ENCODE measurements around the gene FBXL7. TPM values are rescaled to one million over a fixed set of nuclear protein-coding genes. Genes with fewer than 3 reads are reported as not detected.

The FBXL7 gene
- total and polyA plus RNA-seq, 2 of the 8 experiments (the other 6 are each of a cell fraction or from before 2014, with no cell fraction given): 17.7 to 17.8 TPM

GRCh38 chr5:15790446-15791018 lies 290.6 kb downstream of the FBXL7 start:
- Histone ChIP-seq H3K79me2 (ENCODE audit: control insufficient read depth in 1 of 2, insufficient read depth in 2 of 2, low read length in 2 of 2) (no peaks in the 10 kb centered on the region), H4K91ac (replicated peaks; ENCODE audit: insufficient read length, low read length) (no peak overlapping the region), H3K27ac (ENCODE audit: low read depth, low read length) (no peak overlapping the region), H3K4ac (replicated peaks; ENCODE audit: insufficient read length, low read depth, low read length) (no peak overlapping the region), H3K4me1 (replicated peaks in 1 of 4; ENCODE audit: control insufficient read depth in 3 of 4, insufficient read depth in 4 of 4, low read length in 3 of 4) (peaks cover 0 to 7% (median 4%) of the 10 kb centered on the region in 4 experiments; a peak in 3 of 7 replicates), H4K5ac (ENCODE audit: insufficient read length, low read depth, low read length) (no peak overlapping the region), H2BK15ac (ENCODE audit: low read length) (no peak overlapping the region), H3K4me3 (ENCODE audit: extremely low read depth in 1 of 4, insufficient read depth in 2 of 4, low read depth in 3 of 4, low read length in 4 of 4) (no peak overlapping the region), H3K56ac (replicated peaks; ENCODE audit: insufficient read length, low read depth, low read length) (no peak overlapping the region), H3K14ac (ENCODE audit: insufficient read length) (no peak overlapping the region), H3K23ac (ENCODE audit: insufficient read length) (no peak overlapping the region), H2BK5ac (ENCODE audit: low read depth, low read length) (no peak overlapping the region), H3K9me3 (ENCODE audit: insufficient read depth in 2 of 2, low read depth in 1 of 2, low read length in 1 of 2) (no peaks in the 10 kb centered on the region), H3K36me3 (ENCODE audit: control insufficient read depth in 2 of 4, insufficient read depth in 4 of 4, low read length in 3 of 4) (no peaks in the 10 kb centered on the region), H3K18ac (ENCODE audit: extremely low read depth, low read length) (no peak overlapping the region; the same call in 1 of the 2 replicates), H2BK12ac (ENCODE audit: low read depth, low read length) (no peak overlapping the region), H4K8ac (ENCODE audit: extremely low read depth, insufficient read depth, low read length) (no peak overlapping the region), H2AK5ac (ENCODE audit: low read depth, low read length) (no peak overlapping the region), H2AFZ (ENCODE audit: low read length) (no peak overlapping the region), H3K4me2 (ENCODE audit: insufficient read depth in 1 of 2, low read depth in 2 of 2, low read length in 2 of 2) (no peak overlapping the region), H3K9ac (replicated peaks in 1 of 4; ENCODE audit: extremely low read depth in 1 of 4, low read depth in 3 of 4, low read length in 3 of 4) (no peak overlapping the region), H2BK120ac (replicated peaks; ENCODE audit: low read depth, low read length) (no peak overlapping the region), H3K27me3 (replicated peaks in 1 of 4; ENCODE audit: control insufficient read depth in 3 of 4, extremely low read depth in 1 of 4, insufficient read depth in 3 of 4, low read length in 3 of 4) (no peaks in the 10 kb centered on the region), H3K23me2 (ENCODE audit: low read depth, low read length) (no peaks in the 10 kb centered on the region), H2BK20ac (ENCODE audit: low read length) (no peak overlapping the region), H3K79me1 (ENCODE audit: low read depth, low read length) (no peaks in the 10 kb centered on the region), H4K20me1 (replicated peaks in 1 of 2; ENCODE audit: control insufficient read depth in 1 of 2, insufficient read depth in 2 of 2, low read length in 2 of 2) (no peaks in the 10 kb centered on the region)
- 90% methylated on average over 4 of the region's 4 CpGs; no CpG with 5 or more reads in 1 of the 2 experiments for WGBS, 2 experiments (ENCODE audit: extremely low coverage in 1 of 2, insufficient coverage in 1 of 2, insufficient read length in 1 of 2, insufficient replicate concordance in 2 of 2, low coverage in 1 of 2, low lambda C conversion rate in 2 of 2, missing lambda C conversion rate in 1 of 2)
- FAIRE-seq (no peak), DNase-seq (ENCODE audit: low read depth in 1 of 2, low spot score in 2 of 2) (no peak)
- CTCF ChIA-PET (ENCODE audit: partially characterized antibody): interaction anchor here (1.2 to 1.5 kb wide), 3 partner anchors 103 to 317 kb away, joined by 3 to 4 read pairs (median 4); no protein-coding TSS in a partner anchor
- POLR2A ChIA-PET (ENCODE audit: partially characterized antibody): interaction anchor here (0.6 to 0.9 kb wide), 3 partner anchors 9 to 615 kb away, joined by 3 to 5 read pairs (median 3); no protein-coding TSS in a partner anchor
- no peak for TF ChIP-seq SP2 (IDR thresholded peaks at IDR 0.05; ENCODE audit: low read length)
- TF ChIP-seq CHD2 (IDR thresholded peaks at IDR 0.05; ENCODE audit: low read length): no peak
- no peak for TF ChIP-seq FOSL1 (IDR thresholded peaks at IDR 0.05; ENCODE audit: insufficient read depth, low read depth, low read length)
- TF ChIP-seq ATF2 (IDR thresholded peaks at IDR 0.05; ENCODE audit: low read length): no peak
- no peak for TF ChIP-seq RXRA (IDR thresholded peaks at IDR 0.05; ENCODE audit: insufficient read depth, low read depth, low read length)
- no peak for TF ChIP-seq RNF2 (IDR thresholded peaks at IDR 0.05; ENCODE audit: borderline replicate concordance, low read depth, low read length, missing control alignments, poor library complexity, severe bottlenecking)

Measured in H1 (cell line).